ENCODE data around the gene PCDH1.

- no peak for TF ChIP-seq CTCF (conservative IDR thresholded peaks at IDR 0.05)
- TF ChIP-seq ZFX (IDR thresholded peaks at IDR 0.05) = no peak
Measured at GRCh38 chr5:141863569-141864178, 14.5 kb downstream of the PCDH1 start.

Data from C4-2B (cell line).